GDM1 (cell line): Measurements from ENCODE around the gene TEAD2.
"Not testable (repeated sequence)": the region's sequence is repeated elsewhere in the genome, so short reads cannot be mapped to it uniquely, and the experiment has no call there.

Experiments used
- DNase-seq: peaks from one replicate; lab custom pipeline; 2025; lab: John Stamatoyannopoulos, UW

Gene TEAD2

GRCh38 chr19:49383599-49383998, 21.4 kb upstream of the TEAD2 start:
- no peak for DNase-seq

- DNase-seq, result no peak
Measured at GRCh38 chr19:49382639-49383038, 20.4 kb upstream of the TEAD2 start.

- no peak for DNase-seq
Measured at GRCh38 chr19:49380391-49380790, 18.2 kb upstream of the TEAD2 start.

GRCh38 chr19:49378512-49378911, 16.3 kb upstream of the TEAD2 start:
- DNase-seq, result no peak

GRCh38 chr19:49374665-49375434, 12.6 kb upstream of the TEAD2 start:
- no peak for DNase-seq

- DNase-seq, result not testable (repeated sequence)
Measured at GRCh38 chr19:49373174-49373573, 11.0 kb upstream of the TEAD2 start.

GRCh38 chr19:49371184-49371583, 9.0 kb upstream of the TEAD2 start:
- DNase-seq, result no peak

GRCh38 chr19:49368711-49369358, 6.6 kb upstream of the TEAD2 start:
- DNase-seq, result peak; percentile 32

GRCh38 chr19:49366110-49366509, 3.9 kb upstream of the TEAD2 start:
- no peak for DNase-seq

- DNase-seq, result no peak
Measured at GRCh38 chr19:49364083-49364737, 2.0 kb upstream of the TEAD2 start.

GRCh38 chr19:49363268-49364082, 1.3 kb upstream of the TEAD2 start, which contains the start of gene DKKL1:
TSS of gene DKKL1 (plus strand) at chr19:49363877. CDS start at chr19:49363999, 122 bp downstream.
- no peak for DNase-seq

- DNase-seq, result no peak
Measured at GRCh38 chr19:49362929-49363267, 682 bp upstream of the TEAD2 start.

- DNase-seq, result no peak
Measured at GRCh38 chr19:49361438-49362047, 673 bp downstream of the TEAD2 start.

- DNase-seq, result no peak
Measured at GRCh38 chr19:49359851-49360820, 2.1 kb downstream of the TEAD2 start.

GRCh38 chr19:49357186-49357585, 5.0 kb downstream of the TEAD2 start:
- DNase-seq, result no peak

- DNase-seq, result no peak
Measured at GRCh38 chr19:49356382-49356781, 5.8 kb downstream of the TEAD2 start.

- peak; percentile 53 for DNase-seq
Measured at GRCh38 chr19:49355909-49356353, 6.3 kb downstream of the TEAD2 start.

GRCh38 chr19:49349567-49349966, 12.6 kb downstream of the TEAD2 start:
- DNase-seq, result no peak

GRCh38 chr19:49348305-49349189, 13.7 kb downstream of the TEAD2 start:
- DNase-seq, result no peak
